SU-DHL-6 (cell line): ENCODE data around the gene FRS2.
"Not testable (repeated sequence)": the region's sequence is repeated elsewhere in the genome, so short reads cannot be mapped to it uniquely, and the experiment has no call there.

Experiments used
- H2AFZ ChIP-seq: fragments of 200-600 bp; sonication (generic); 2 replicates; pipeline ENCODE4 v1.6.1; 2014; ENCODE audit warnings: low read depth, mild to moderate bottlenecking, moderate library complexity, mixed read lengths, antibody characterized with exemption, low read length; ENCODE audit not compliant: severe bottlenecking
- H3F3A ChIP-seq: fragments of 200-600 bp; shearing (Covaris generic); 2 replicates; pipeline ENCODE4 v1.6.0; 2016; ENCODE audit warnings: antibody characterized with exemption, mild to moderate bottlenecking; ENCODE audit not compliant: insufficient read depth
- H3K27ac ChIP-seq: fragments of 200-600 bp; sonication (generic); 2 replicates; pipeline ENCODE4 v1.5.1; 2016; ENCODE audit warnings: low read depth, mild to moderate bottlenecking, low read length, moderate library complexity, mixed read lengths
- H3K27me3 ChIP-seq: fragments of 200-600 bp; sonication (generic), shearing (Covaris generic); 2 replicates; pipeline ENCODE4 v1.6.0; 2014; ENCODE audit warnings: mild to moderate bottlenecking, low read length
- H3K36me3 ChIP-seq: fragments of 200-600 bp; sonication (generic); 2 replicates; pipeline ENCODE4 v1.6.1; 2014; ENCODE audit warnings: mild to moderate bottlenecking, low read length, mixed read lengths
- H3K4me2 ChIP-seq: fragments of 300-600, 200-600 bp; shearing (Covaris generic), sonication (generic); 2 replicates; pipeline ENCODE4 v1.6.0; 2014; ENCODE audit warnings: low read length, low read depth, mild to moderate bottlenecking; ENCODE audit not compliant: poor library complexity, severe bottlenecking
- H3K4me3 ChIP-seq: fragments of 200-600 bp; sonication (generic); 2 replicates; pipeline ENCODE4 v1.5.1; 2014; ENCODE audit warnings: antibody characterized with exemption, low read length, mild to moderate bottlenecking, mixed read lengths; ENCODE audit not compliant: insufficient read depth, poor library complexity, severe bottlenecking
- H3K79me2 ChIP-seq: fragments of 200-600 bp; sonication (generic); 2 replicates; pipeline ENCODE4 v1.6.1; 2014; ENCODE audit warnings: mild to moderate bottlenecking, low read length, moderate library complexity; ENCODE audit not compliant: insufficient read depth
- H3K9ac ChIP-seq: fragments of 200-600 bp; sonication (generic); 2 replicates; pipeline ENCODE4 v1.7.0; 2014; ENCODE audit warnings: mild to moderate bottlenecking, low read length
- H3K9me2 ChIP-seq: fragments of 200-600 bp; sonication (generic); replicated peaks from 2 replicates; pipeline ENCODE4 v1.6.1; 2014; ENCODE audit warnings: low read length; ENCODE audit not compliant: insufficient read depth
- H3K9me3 ChIP-seq: fragments of 200-600 bp; sonication (generic); 2 replicates; pipeline ENCODE4 v1.6.1; 2014; ENCODE audit warnings: low read length, mixed read lengths; ENCODE audit not compliant: insufficient read depth
- H4K20me1 ChIP-seq: fragments of 200-600 bp; sonication (generic); 2 replicates; pipeline ENCODE4 v1.6.1; 2014; ENCODE audit warnings: low read depth, mild to moderate bottlenecking, antibody characterized with exemption, low read length, moderate library complexity, mixed read lengths
- CTCF ChIP-seq: fragments of 200-600 bp; sonication (generic); IDR thresholded peaks from one replicate; pipeline ENCODE4 v1.5.1; 2017; ENCODE audit warnings: antibody characterized with exemption, mild to moderate bottlenecking, low read length, moderate library complexity; ENCODE audit not compliant: insufficient read depth, poor library complexity, severe bottlenecking
- EZH2phosphoT487 ChIP-seq: fragments of 200-600 bp; sonication (generic), shearing (Covaris generic); conservative IDR thresholded peaks from 2 replicates; pipeline ENCODE4 v1.6.1; 2018; ENCODE audit warnings: mild to moderate bottlenecking, antibody characterized with exemption, low read length, moderate library complexity, mixed read lengths

FRS2 gene

GRCh38 chr12:69600804-69601203 lies 130.6 kb downstream of the FRS2 start:
- Histone ChIP-seq H3K4me2 (no peak overlapping the region), H3K36me3 (peaks cover 72% of the 10 kb centered on the region), H3F3A (peaks cover 17% of the 10 kb centered on the region; the same call in 1 of the 2 replicates), H3K79me2 (no peaks in the 10 kb centered on the region), H3K27ac (no peak overlapping the region), H4K20me1 (no peaks in the 10 kb centered on the region; the same call in 1 of the 2 replicates), H3K9ac (no peak overlapping the region), H3K4me3 (no peak overlapping the region), H3K9me2 (no peaks in the 10 kb centered on the region), H2AFZ (no peak overlapping the region), H3K27me3 (no peaks in the 10 kb centered on the region), H3K9me3 (no peaks in the 10 kb centered on the region)
- no peak for TF ChIP-seq CTCF
- no peak for TF ChIP-seq EZH2phosphoT487

DNA sequence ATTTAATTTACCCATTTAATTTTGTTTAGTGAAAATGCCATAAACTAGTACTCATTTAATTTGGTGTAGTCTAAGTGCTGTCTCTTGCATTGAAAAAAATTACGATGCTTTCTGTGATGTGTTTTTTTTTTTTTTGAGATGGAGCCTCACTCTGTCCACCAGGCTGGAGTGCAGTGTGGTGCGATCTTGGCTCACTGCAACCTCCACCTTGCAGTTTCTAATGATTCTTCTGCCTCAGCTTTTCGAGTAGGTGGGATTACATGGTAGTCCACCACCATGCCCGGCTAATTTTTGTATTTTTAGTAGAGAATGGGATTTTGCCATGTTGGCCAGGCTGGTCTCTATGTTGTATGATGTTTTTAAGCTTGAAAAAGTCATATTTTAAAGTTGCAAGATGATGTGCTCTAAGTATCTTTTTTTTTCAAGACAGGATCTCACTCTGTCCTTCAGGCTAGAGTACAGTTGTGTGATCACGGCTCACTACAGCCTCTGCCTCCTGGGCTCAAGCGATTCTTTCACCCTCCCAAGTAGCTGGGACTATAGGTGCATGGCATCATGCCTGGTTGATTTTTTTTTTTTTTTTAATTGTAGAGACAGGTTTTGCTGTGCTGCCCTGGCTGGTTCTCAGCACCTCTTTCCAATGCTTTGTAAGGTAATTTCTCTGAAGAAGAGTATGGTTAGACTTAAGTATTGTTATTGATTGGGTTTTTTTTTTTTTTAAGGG lies 131.9 kb downstream of the FRS2 start:
- H3K79me2 ChIP-seq, result no peaks in the 10 kb centered on the region
- H3K9me2 ChIP-seq, result no peaks in the 10 kb centered on the region
- no peak overlapping the region for H3K9ac ChIP-seq
- H3K27ac ChIP-seq, result no peak overlapping the region
- no peaks in the 10 kb centered on the region; the same call in 1 of the 2 replicates for H4K20me1 ChIP-seq
- H2AFZ ChIP-seq, result no peak overlapping the region
- H3K4me2 ChIP-seq, result no peak overlapping the region
- no peaks in the 10 kb centered on the region for H3K27me3 ChIP-seq
- H3K9me3 ChIP-seq, result no peaks in the 10 kb centered on the region
- peaks cover 17% of the 10 kb centered on the region; the same call in 1 of the 2 replicates for H3F3A ChIP-seq
- no peak for TF ChIP-seq CTCF
- no peak for TF ChIP-seq EZH2phosphoT487
- H3K4me3 ChIP-seq, result no peak overlapping the region
- peaks cover 59% of the 10 kb centered on the region for H3K36me3 ChIP-seq

- H3K9me2 ChIP-seq, result no peaks in the 10 kb centered on the region
- H2AFZ ChIP-seq, result no peak overlapping the region
- H3K4me2 ChIP-seq, result no peak overlapping the region
- TF ChIP-seq CTCF (no peak), EZH2phosphoT487 (no peak)
- no peaks in the 10 kb centered on the region for H3K79me2 ChIP-seq
- no peaks in the 10 kb centered on the region; the same call in 1 of the 2 replicates for H4K20me1 ChIP-seq
- H3K9ac ChIP-seq, result no peak overlapping the region
- H3K4me3 ChIP-seq, result no peak overlapping the region
- peaks cover 52% of the 10 kb centered on the region for H3K36me3 ChIP-seq
- H3K27me3 ChIP-seq, result no peaks in the 10 kb centered on the region
- H3K9me3 ChIP-seq, result no peaks in the 10 kb centered on the region
- peaks cover 17% of the 10 kb centered on the region; the same call in 1 of the 2 replicates for H3F3A ChIP-seq
- no peak overlapping the region for H3K27ac ChIP-seq
Measured at GRCh38 chr12:69602954-69603353, 132.8 kb downstream of the FRS2 start.

DNA sequence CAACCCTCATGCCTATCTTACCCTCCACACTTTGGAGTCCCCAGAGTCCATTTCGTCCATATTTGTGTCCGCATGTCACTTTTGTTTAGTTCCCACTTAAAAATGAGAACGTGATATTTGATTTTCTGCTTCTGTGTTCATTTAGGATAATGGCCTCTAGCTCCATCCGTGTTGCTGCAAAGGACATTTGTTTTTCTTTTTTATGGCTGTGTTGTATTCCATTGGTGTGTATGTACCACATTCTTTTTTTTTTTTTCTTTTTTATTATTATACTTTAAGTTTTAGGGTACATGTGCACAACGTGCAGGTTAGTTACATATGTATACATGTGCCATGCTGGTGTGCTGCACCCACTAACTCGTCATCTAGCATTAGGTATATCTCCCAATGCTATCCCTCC lies 133.4 kb downstream of the FRS2 start:
- not testable (repeated sequence) for H3K27me3 ChIP-seq, H3K4me3 ChIP-seq, H2AFZ ChIP-seq, H3K9me3 ChIP-seq, H3K4me2 ChIP-seq, H3K79me2 ChIP-seq, H4K20me1 ChIP-seq, H3K9me2 ChIP-seq, H3K27ac ChIP-seq, H3K9ac ChIP-seq
- H3F3A ChIP-seq, result peaks cover 13% of the 10 kb centered on the region; the same call in 1 of the 2 replicates
- peaks cover 46% of the 10 kb centered on the region for H3K36me3 ChIP-seq

DNA sequence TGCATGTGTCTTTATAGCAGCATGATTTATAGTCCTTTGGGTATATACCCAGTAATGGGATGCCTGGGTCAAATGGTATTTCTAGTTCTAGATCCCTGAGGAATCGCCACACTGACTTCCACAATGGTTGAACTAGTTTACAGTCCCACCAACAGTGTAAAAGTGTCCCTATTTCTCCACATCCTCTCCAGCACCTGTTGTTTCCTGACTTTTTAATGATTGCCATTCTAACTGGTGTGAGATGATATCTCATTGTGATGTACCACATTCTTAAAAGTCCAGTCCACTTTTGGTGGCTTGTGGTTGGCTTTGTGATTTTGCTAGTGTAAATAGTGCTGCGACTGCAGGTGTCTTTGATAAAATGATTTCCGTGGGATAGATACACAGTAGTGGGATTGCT lies 134.1 kb downstream of the FRS2 start:
- H2AFZ ChIP-seq, H3K27ac ChIP-seq, H3K4me3 ChIP-seq, H3K9me3 ChIP-seq, H3K79me2 ChIP-seq, H3K4me2 ChIP-seq, H4K20me1 ChIP-seq, H3K27me3 ChIP-seq, H3K9ac ChIP-seq, H3K9me2 ChIP-seq: not testable (repeated sequence)
- Histone ChIP-seq H3F3A (peaks cover 11% of the 10 kb centered on the region; the same call in 1 of the 2 replicates), H3K36me3 (peaks cover 40% of the 10 kb centered on the region)
